B cell (primary cell): ENCODE data around the gene JPT1.

Source experiments
- CTCF ChIP-seq: fragments of 200-600 bp; IDR thresholded peaks from one replicate; pipeline ENCODE4 v1.8.0; 2022; ENCODE audit warnings: antibody characterized with exemption, mild to moderate bottlenecking
- EZH2 ChIP-seq: IDR thresholded peaks from 2 replicates; pipeline ENCODE4 v1.6.1; 2012; ENCODE audit warnings: borderline replicate concordance, low read depth, mild to moderate bottlenecking, moderate library complexity, low read length; ENCODE audit not compliant: insufficient read depth, poor library complexity, severe bottlenecking

GRCh38 chr17:75090871-75091854, 63.1 kb downstream of the JPT1 start:
- no peak for TF ChIP-seq CTCF
- no peak for TF ChIP-seq EZH2
